Lower leg skin (tissue), 4 donors: Measurements from ENCODE around the gene MAD1L1. TPM values are rescaled to one million over a fixed set of nuclear protein-coding genes. Genes with fewer than 3 reads are reported as not detected.

Source experiments
- DNase-seq, 2 donors: peaks; one replicate each; pipeline ENCODE4 v3.0.0-alpha.2; 2019; ENCODE audit warnings: low spot score in 2 of 2
- H3K4me3 ChIP-seq: fragments of 200-600 bp; sonication (generic); 2 replicates; pipeline ENCODE4 v1.5.1; 2017; ENCODE audit warnings: mild to moderate bottlenecking, low read depth; ENCODE audit not compliant: poor library complexity, severe bottlenecking
- POLR2A ChIP-seq, 2 donors: fragments of 450-650 bp; IDR thresholded peaks; one replicate each; pipeline ENCODE4 v1.6.1; 2016 to 2017; ENCODE audit warnings: antibody characterized with exemption in 2 of 2, mild to moderate bottlenecking in 1 of 2, moderate library complexity in 1 of 2
- WGBS, 2 donors: methylation state at CpG; one replicate each; pipeline ENCODE4 v1.1.5; 2018; 5-methylcytosine and 5-hydroxymethylcytosine counted together
- intact Hi-C: fragments of 100-400 bp; cut with DNase I; formaldehyde crosslinking; loops from one replicate; pipeline ENCODE4 v1.15.0; 2023; ENCODE audit warnings: low total_unique reads
- total RNA-seq, 4 donors: library from RNA; depleted of rRNA; stranded (reverse); fragments of >200 nt; gene quantifications; one replicate each; pipeline ENCODE4 v1.1.0, GENCODE V29; 2016
- TF ChIP-seq, protein P1 (sequence below), 3 donors: fragments of 450-650 bp; IDR thresholded peaks; one replicate each; pipeline ENCODE4 v1.5.1; 2016; ENCODE audit warnings: antibody characterized with exemption in 3 of 3, mild to moderate bottlenecking in 3 of 3, moderate library complexity in 2 of 3

Gene MAD1L1
- total RNA-seq, 4 donors from 2014 or later = 37.7 to 77.8 (median 59.4) TPM

DNA sequence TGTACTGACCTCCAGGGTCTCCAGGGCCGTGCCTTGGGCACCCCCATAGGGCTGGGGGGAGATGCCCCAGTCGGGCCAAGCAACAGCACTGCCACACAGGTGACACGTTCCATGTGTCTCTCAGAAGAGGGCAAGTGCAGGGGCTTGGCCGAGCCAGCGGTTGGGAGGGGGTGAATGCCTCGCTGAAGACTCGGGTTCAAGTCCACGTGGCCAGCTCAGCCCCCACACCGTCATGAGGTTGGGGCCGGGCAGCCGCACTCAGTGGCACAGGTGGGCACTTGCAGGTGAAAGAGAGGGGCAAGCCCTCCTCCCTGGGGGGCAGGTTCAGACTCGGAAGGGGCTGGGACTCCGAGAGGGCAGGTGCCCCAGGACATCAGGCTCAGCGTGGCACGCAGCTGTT is 153.8 kb downstream of the MAD1L1 start:
- intact Hi-C loops = no loop called here
- WGBS, 2 donors = 92 to 96% methylated on average over 7 to 14 of the region's 15 CpGs
- no peak for DNase-seq

GRCh38 chr7:2076649-2077064 is 156.1 kb downstream of the MAD1L1 start:
- intact Hi-C loops = no loop called here
- no peak overlapping the region for H3K4me3 ChIP-seq
- 94 to 98% methylated on average over 26 to 27 of the region's 27 CpGs for WGBS, 2 donors
- no peak for DNase-seq
- TF ChIP-seq, protein P1, sequence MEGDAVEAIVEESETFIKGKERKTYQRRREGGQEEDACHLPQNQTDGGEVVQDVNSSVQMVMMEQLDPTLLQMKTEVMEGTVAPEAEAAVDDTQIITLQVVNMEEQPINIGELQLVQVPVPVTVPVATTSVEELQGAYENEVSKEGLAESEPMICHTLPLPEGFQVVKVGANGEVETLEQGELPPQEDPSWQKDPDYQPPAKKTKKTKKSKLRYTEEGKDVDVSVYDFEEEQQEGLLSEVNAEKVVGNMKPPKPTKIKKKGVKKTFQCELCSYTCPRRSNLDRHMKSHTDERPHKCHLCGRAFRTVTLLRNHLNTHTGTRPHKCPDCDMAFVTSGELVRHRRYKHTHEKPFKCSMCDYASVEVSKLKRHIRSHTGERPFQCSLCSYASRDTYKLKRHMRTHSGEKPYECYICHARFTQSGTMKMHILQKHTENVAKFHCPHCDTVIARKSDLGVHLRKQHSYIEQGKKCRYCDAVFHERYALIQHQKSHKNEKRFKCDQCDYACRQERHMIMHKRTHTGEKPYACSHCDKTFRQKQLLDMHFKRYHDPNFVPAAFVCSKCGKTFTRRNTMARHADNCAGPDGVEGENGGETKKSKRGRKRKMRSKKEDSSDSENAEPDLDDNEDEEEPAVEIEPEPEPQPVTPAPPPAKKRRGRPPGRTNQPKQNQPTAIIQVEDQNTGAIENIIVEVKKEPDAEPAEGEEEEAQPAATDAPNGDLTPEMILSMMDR (IDR thresholded peaks at IDR 0.05) = no peak
- TF ChIP-seq POLR2A (IDR thresholded peaks at IDR 0.05) = no peak

More for the DNA sequence above, 153.8 kb downstream of the MAD1L1 start:
- H3K4me3 ChIP-seq = no peak overlapping the region
- TF ChIP-seq, protein P1 (IDR thresholded peaks at IDR 0.05) = no peak
- no peak for TF ChIP-seq POLR2A (IDR thresholded peaks at IDR 0.05)

- H3K4me3 ChIP-seq = no peak overlapping the region
- WGBS, 2 donors = 79 to 85% methylated on average over 17 of the region's 17 CpGs
- intact Hi-C loops = no loop called here
- DNase-seq = no peak
- no peak for TF ChIP-seq POLR2A (IDR thresholded peaks at IDR 0.05)
These were observed 156.9 kb downstream of the MAD1L1 start for GRCh38 chr7:2075811-2076210.

- DNase-seq = no peak
- 86 to 93% methylated on average over 17 of the region's 17 CpGs for WGBS, 2 donors
These were observed 158.1 kb downstream of the MAD1L1 start for GRCh38 chr7:2074691-2075090.

GRCh38 chr7:2072798-2073197 is 159.9 kb downstream of the MAD1L1 start:
- no peak overlapping the region for H3K4me3 ChIP-seq
- intact Hi-C loops = no loop called here
- TF ChIP-seq, protein P1 (IDR thresholded peaks at IDR 0.05) = no peak
- no peak for TF ChIP-seq POLR2A (IDR thresholded peaks at IDR 0.05)
- DNase-seq = no peak
- WGBS, 2 donors = 89 to 98% methylated on average over 8 to 13 of the region's 13 CpGs

More at GRCh38 chr7:2074691-2075090, 158.1 kb downstream of the MAD1L1 start:
- TF ChIP-seq, protein P1 (IDR thresholded peaks at IDR 0.05) = no peak
- no peak for TF ChIP-seq POLR2A (IDR thresholded peaks at IDR 0.05)
- intact Hi-C loops = no loop called here
- H3K4me3 ChIP-seq = no peak overlapping the region

- intact Hi-C loops = no loop called here
- 89 to 96% methylated on average over 12 of the region's 12 CpGs for WGBS, 2 donors
- H3K4me3 ChIP-seq = no peak overlapping the region
- no peak for DNase-seq
- TF ChIP-seq, protein P1 (IDR thresholded peaks at IDR 0.05) = no peak
- TF ChIP-seq POLR2A (IDR thresholded peaks at IDR 0.05) = no peak
These were observed 160.7 kb downstream of the MAD1L1 start for GRCh38 chr7:2072042-2072441.
